ENCODE data around the gene PANX2. TPM values are rescaled to one million over a fixed set of nuclear protein-coding genes. Genes with fewer than 3 reads are reported as not detected.

Gene PANX2
- total and polyA plus RNA-seq, 2 experiments from 2014 or later: 2.8 to 5.1 TPM

- ATAC-seq (no peak), DNase-seq (ENCODE audit: low spot score) (no peak)
- Mint-ChIP-seq H3K9me3 (no peaks in the 10 kb centered on the region), H3K27me3 (ENCODE audit: insufficient read depth, low read depth, poor library complexity) (peaks cover 14% of the 10 kb centered on the region), H3K4me3 (no peak overlapping the region), H3K4me1 (peaks cover 3% of the 10 kb centered on the region), H3K27ac (no peak overlapping the region), H3K36me3 (ENCODE audit: low read depth) (no peaks in the 10 kb centered on the region)
- H3K27me3 ChIP-seq (ENCODE audit: insufficient read depth): no peaks in the 10 kb centered on the region
- no peaks in the 10 kb centered on the region for H3K9me2 ChIP-seq (ENCODE audit: insufficient read depth)
- H3K4me3 ChIP-seq: no peak overlapping the region
- H3K4me1 ChIP-seq (ENCODE audit: insufficient read depth): no peaks in the 10 kb centered on the region
- H3K27ac ChIP-seq (ENCODE audit: low read depth): no peak overlapping the region
- no peak overlapping the region for H3K4me2 ChIP-seq
- H3F3A ChIP-seq (replicated peaks; ENCODE audit: low read depth): no peaks in the 10 kb centered on the region
- TF ChIP-seq JUNB (IDR thresholded peaks at IDR 0.05; ENCODE audit: unreplicated experiment) (no peak), ZNF331 (CRISPR knock-in tag; IDR thresholded peaks at IDR 0.05; ENCODE audit: low read depth) (no peak), EZH2 (IDR thresholded peaks at IDR 0.05; ENCODE audit: low read depth, unreplicated experiment) (no peak), ETS1 (IDR thresholded peaks at IDR 0.05) (no peak)
- no peak overlapping the region for H2AFZ ChIP-seq
- H4K20me1 ChIP-seq (replicated peaks; ENCODE audit: insufficient read depth): no peaks in the 10 kb centered on the region
- H3K79me2 ChIP-seq (replicated peaks; ENCODE audit: insufficient read depth): no peaks in the 10 kb centered on the region
- no peaks in the 10 kb centered on the region for H3K36me3 ChIP-seq (ENCODE audit: insufficient read depth)
Observed at GRCh38 chr22:50148166-50148500, 22.4 kb upstream of the PANX2 start.

- H3F3A ChIP-seq (replicated peaks; ENCODE audit: low read depth): no peaks in the 10 kb centered on the region
- H2AFZ ChIP-seq: no peak overlapping the region
- Mint-ChIP-seq H3K9me3 (no peaks in the 10 kb centered on the region), H3K4me3 (no peak overlapping the region), H3K4me1 (peaks cover 3% of the 10 kb centered on the region), H3K36me3 (ENCODE audit: low read depth) (no peaks in the 10 kb centered on the region), H3K27ac (no peak overlapping the region), H3K27me3 (ENCODE audit: insufficient read depth, low read depth, poor library complexity) (peaks cover 14% of the 10 kb centered on the region)
- TF ChIP-seq ZNF462 (CRISPR knock-in tag; IDR thresholded peaks at IDR 0.05) (no peak), CTCF (conservative IDR thresholded peaks at IDR 0.05; ENCODE audit: low read depth in 2 of 2) (peak; percentile 79 to 86)
- DNase-seq (ENCODE audit: low spot score): peak; percentile 83
- no peaks in the 10 kb centered on the region for H3K36me3 ChIP-seq (ENCODE audit: insufficient read depth)
- H3K4me3 ChIP-seq: no peak overlapping the region
- H3K4me2 ChIP-seq: no peak overlapping the region
- H3K27me3 ChIP-seq (ENCODE audit: insufficient read depth): no peaks in the 10 kb centered on the region
- no peaks in the 10 kb centered on the region for H4K20me1 ChIP-seq (replicated peaks; ENCODE audit: insufficient read depth)
- H3K9me2 ChIP-seq (ENCODE audit: insufficient read depth): no peaks in the 10 kb centered on the region
- H3K4me1 ChIP-seq (ENCODE audit: insufficient read depth): no peaks in the 10 kb centered on the region
- H3K79me2 ChIP-seq (replicated peaks; ENCODE audit: insufficient read depth): no peaks in the 10 kb centered on the region
- ATAC-seq: peak; percentile 86
- no peak overlapping the region for H3K27ac ChIP-seq (ENCODE audit: low read depth)
Observed at GRCh38 chr22:50148991-50149721, 21.4 kb upstream of the PANX2 start.
